ENCODE measurements around the gene CNTN4.

The CNTN4 gene

DNA sequence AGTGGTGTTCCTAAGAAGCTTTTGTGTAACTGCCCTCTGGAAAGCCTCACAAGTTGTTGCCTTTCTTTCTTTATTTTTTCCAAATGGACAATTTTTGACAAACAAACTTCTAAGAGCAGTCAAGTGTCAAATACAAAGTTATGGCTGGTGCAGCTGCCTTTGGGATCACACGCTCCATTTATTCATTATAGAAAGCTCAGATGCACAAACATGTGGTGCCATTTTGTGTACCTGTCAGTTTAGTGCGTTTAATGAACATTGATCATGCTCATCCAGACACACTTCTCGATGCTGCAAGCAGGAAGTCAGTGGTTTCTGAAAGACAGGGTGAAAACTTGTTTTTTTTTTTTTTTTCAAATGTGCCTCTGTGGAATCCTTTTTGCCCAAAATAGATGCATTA, 324.5 kb downstream of the CNTN4 start:
- no peak for DNase-seq

DNA sequence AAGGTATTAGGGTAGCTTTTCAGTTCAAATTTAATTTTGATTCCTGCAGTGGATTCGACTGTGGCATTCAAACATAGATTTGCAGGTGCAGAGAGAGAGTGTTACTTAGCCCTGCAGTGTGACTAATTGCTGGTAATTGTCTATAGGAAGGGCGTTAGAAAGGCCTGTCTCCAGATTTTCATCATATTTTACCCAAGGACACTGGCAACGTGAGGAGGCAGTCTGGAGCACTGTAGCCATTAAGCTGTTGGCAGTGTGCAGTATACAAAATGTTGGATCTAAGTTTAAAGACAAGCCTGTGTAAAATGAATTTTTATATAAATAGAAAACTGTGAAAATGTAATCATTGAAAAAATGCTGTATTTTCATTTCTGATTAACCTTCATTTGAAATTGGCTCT, 342.9 kb downstream of the CNTN4 start:
- no peak for DNase-seq

DNA sequence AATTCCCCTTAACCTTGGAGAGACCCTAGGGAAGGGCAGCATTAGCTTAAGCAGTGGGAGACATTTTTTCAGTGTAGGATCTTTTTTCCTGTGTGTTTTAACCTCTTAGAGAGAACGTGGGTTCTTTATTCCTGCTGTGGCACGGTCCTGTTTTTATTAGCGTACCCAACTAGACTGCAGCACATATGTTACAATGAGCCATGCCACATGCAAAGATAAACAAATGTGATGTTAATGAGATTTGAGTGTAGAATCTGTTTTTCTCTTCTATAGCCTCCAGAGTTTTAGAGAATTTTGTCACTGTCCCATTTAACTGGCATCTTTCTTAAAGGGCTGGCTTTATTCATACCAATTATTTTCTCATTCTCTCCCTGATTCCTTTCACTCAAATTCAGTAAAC, 347.5 kb downstream of the CNTN4 start:
- DNase-seq: no peak

DNA sequence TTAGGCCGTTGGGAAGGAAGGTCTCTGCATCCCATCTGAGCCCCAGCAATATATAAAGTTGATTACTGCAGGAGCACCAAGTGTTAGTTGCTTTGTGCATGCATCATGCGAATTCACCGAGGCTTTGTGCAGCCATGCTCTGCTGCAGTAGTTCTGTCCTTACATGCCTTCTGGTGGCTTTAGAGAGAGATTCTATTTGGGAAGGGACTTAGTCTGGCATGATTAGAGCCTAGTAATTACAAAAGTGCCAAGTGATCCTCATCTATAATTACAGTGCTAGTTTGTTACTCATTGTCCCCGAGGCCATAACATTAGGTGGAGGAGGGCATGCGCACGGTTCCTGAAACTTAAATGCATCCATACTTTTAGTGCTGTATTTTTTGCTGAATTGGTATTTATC, 353.6 kb downstream of the CNTN4 start:
- no peak for DNase-seq

DNA sequence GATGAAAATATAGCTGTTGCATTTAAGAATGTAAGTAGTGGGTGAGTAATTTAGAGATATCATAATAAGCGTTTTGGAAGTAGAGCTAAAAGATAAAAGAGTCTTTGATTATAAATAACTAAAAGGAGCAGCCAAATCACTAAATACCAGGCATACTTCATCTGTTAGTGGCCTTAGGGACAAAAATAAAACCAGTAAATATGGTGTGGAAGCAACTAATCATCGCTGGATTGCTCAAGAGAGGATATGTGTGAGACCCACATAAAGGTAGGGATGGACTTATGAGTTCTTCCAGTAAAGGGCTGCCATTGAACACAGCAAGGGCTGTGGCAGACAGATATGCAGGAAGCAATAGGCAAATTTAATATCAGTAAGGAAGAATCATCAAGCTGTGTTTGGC, 356.2 kb downstream of the CNTN4 start:
- DNase-seq: no peak

DNA sequence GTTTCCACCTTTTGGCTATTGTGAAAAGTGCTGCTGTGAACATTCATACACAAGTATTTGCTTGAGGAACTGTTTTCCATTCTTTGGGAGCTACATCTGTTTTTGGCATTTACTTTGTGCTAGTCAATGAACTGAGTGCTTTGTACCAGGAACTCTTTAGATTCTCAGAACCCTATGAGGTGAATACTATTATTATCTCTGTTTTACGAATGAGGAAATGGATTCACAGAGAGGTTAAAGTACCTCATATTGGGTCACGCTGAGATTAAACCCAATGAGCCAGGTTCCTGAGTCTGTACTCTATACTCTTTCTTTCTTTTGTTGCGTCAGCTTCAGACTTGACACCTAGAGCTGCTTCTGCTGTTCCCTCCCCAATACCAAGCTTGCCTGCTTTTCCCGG, 358.1 kb downstream of the CNTN4 start:
- no peak for DNase-seq

DNA sequence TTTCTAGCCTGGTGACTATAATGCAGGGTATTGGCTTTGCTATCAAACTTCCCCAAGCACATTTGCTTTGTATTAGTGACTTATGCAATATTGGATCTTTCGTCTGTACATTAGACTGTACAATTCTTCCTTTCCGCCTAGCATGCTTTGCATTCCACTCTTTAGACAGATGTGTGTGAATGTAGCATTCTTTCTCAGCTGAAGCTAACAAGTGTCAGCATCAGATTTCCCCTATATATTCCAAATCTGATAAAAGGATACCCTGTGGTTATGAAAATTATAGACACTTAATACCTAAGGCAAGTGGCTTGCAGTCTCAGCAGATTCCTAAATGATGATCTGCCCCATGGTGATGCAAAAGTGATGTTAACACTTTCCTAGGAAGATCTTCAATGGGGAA, 360.1 kb downstream of the CNTN4 start:
- no peak for DNase-seq

DNA sequence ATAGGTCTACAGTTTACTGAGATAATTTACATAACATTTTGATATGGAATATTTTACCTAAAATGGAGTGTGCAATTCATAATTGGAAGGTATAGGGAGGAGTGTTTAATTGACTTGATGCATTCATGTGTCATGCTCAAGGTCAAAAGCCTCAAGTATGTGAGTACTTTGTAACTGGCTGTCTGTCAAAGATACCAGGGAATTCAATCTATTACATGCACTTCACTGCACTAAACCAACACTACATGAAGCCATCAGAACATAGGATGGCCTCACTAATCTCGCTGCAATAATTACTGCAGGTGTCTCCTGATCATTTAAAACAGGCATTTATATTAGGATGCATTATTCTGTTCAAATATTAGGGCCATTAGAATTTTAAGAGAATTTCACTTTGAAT, 367.2 kb downstream of the CNTN4 start:
- no peak for DNase-seq

DNA sequence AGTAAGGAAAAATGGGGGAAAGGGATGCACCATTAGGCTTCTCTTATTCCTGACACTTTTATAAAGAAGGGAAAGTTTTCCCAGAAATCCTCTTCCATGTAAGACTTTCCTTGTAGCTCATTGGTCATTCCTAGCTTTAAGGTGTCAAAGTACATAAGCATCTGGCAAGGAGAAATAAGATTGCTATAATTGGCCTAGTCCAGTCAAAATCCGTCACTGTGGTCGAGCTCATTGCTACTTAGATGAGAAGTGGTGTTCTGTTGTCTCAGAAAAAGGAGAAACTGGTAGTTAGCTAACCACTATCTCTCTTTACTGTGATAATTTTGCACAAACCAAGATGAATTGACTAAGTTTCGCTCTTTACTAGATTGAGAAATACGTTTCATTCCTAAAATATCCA, 370.1 kb downstream of the CNTN4 start:
- DNase-seq: no peak

DNA sequence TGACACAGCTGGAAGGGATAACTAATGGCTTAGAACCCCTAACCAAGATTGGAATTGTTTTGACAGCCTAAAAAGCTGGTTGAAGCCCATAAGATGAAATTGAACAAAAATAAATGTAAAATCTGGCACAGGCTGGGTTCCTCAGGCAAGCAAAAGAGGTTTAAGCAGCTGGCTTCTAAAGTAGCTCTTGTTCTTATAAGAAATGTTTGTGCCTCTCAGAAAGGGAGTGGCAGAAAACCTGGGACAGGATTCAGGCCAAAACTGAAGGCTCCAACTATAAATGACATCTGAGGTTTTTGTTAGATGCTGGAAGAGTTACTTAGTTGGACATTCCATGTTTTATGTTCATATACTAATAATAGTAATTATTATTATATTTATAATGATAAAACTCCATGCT, 378.3 kb downstream of the CNTN4 start:
- DNase-seq: no peak

DNA sequence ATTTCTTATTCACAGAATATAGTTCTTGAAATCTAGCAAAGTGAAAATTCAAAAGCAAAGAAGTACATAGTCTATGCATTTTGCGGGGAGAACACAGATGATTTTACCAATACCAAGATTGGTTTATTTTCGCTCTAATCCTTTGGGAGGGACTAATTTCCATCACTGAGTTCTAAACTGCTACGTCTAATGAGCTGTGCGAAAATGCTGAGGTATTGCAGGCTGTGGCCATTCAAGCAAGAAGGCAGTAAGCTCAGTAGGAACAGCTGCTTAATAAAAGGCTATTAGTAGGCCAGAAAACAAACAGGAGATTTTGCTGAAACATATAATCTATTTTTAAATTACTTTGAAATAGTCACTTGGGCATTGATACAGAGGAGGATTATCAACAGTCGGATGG, 379.0 kb downstream of the CNTN4 start:
- DNase-seq: no peak

DNA sequence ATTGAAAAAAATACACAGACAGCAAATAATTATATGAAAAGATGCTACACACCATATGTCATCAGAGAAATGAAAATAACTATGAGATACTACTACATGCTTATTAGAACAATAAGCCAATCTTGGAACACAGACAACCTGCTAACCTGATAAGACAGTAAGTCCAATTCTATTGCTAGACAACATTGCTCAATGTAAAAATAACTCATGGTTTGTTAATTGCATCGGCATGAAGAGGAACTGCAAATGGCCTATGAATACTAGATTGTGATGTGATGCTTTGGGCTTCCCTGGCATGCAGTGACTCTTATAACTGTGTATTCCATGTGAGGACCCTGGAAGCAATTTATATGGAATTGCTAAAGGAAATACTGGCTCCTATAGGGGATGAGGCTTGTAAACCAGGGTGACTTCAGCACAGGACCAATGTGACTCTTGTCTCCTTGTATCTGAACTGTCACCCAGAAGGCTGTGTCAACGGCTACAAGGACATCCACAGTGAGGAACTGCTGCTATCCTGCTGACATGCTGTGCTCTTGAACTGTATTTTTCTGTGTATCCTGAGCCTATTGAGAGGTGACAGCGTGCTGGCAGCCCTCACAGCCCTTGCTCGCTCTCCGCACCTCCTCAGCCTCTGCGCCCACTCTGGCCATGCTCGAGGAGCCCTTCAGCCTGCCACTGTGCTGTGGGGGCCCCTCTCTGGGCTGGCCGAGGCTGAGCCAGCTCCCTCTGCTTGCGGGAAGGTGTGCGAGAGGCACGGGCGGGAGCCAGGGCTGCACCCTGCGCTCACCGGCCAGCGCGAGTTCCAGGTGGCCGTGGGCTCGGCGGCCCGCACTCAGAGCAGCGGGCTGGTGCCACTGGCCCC, 385.7 kb downstream of the CNTN4 start:
- no peak for DNase-seq

DNA sequence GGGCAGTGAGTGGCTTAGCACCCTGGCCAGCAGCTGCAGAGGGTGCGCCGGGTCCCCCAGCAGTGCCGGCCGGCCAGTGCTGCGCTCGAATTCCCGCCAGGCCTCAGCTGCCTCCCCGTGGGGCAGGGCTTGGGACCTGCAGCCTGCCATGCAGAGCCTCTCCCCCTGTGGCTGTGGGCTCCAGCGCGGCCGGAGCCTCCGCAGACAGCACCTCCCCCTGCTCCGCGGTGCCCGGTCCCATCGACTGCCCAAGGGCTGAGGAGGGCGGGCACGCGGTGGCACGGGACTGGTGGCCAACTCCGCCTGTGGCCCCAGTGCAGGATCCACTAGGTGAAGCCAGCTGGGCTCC, 386.3 kb downstream of the CNTN4 start:
- DNase-seq: no peak

DNA sequence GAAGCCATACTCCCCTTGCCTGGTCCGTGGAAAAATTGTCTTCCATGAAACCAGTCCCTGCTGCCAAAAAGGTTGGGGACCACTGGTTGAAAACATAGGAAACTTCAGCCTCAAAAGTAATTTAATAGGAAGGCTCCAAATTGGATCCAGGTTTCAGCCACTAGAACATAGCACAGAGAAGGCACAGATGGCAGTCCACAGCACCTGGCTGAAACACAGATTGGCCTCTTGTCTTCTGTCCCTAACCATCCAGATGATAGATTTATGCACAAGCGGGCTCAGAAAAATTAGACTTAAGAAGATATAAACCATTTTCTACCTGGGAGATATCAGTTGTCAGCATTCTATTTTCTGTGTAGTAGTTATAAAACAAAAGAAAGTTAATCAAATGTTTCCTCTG, 397.1 kb downstream of the CNTN4 start:
- no peak for DNase-seq

DNA sequence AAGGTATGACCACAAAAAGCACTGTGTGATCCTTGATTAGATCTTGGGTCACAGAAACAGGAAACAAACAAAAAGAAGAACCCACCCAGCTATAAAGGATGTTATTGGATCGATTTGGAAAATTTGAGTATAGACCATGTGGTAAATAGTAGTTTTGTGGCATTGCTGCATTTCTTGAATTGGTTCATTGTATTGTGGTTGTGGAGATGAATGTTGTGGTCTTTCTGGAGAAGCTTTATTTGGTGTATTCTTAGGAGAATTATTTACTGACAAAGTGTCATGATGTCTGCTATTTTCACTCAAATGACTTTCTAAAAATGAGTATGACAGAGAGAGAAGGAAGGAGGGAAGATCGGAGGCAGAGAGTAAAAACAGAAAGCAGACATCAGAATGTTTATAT, 406.2 kb downstream of the CNTN4 start:
- DNase-seq: no peak

DNA sequence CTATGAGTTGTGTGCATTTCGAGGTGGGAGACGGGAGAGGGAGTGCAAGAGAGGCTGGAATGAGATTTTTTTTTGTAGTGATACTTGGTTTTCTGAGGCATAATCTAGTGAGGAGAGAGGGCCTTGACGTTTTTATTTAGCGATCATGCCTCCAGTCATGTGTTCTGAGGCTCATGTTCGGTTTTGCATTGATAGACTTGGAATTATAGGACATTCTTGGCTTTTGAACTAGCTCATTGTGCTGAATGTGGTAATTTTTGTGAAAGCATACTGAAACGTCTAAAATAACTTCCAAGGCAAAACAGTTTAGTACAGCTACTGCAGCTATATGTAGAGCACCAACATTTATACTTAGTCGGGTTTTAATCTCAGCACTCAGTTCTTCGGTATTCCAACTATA, 408.1 kb downstream of the CNTN4 start:
- no peak for DNase-seq

DNA sequence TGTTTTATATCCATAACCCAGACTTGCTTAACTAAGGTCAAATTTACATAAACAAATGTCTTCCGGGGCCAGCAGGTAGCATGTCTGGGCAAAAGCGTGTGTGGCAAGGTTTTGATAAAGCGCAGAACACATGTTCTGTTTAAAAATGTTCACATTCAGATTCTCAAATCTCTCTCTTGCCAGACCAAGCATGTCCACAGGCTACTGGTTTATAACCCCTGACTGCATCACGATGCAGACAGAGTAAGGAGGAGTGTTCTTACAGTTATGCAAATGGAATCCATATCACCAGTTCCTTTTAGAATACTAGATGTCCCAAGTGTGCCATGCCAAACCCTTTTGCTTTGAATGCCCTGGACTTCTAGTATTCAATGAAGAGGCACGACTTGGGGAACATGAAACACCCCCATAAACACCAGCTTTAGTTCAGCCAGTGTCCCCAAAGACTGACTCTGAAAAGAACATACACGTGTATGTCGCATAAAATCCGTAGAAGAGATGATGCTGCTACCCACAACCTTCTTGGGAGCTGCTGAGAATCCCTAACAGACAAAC, 412.0 kb downstream of the CNTN4 start:
- no peak for DNase-seq

DNA sequence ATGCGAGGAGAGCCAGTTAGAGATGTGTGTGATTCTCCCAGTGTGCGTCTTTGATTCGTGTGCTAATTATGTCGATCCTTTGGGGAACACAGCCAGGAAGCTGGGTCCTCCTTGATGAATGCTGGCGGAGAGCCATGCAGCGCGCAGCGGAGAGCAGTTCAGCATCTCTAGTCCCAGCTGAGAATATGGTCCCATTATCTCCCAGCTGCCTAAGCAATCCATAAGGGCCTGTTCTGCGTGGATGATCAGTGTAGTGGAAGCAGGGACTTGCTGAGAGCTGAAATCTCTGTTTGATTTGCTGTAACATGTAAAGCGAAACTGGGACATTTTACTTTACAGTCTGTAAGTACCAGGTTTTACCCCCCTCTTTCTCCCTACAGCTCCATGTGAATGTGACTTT, 412.7 kb downstream of the CNTN4 start:
- no peak for DNase-seq

DNA sequence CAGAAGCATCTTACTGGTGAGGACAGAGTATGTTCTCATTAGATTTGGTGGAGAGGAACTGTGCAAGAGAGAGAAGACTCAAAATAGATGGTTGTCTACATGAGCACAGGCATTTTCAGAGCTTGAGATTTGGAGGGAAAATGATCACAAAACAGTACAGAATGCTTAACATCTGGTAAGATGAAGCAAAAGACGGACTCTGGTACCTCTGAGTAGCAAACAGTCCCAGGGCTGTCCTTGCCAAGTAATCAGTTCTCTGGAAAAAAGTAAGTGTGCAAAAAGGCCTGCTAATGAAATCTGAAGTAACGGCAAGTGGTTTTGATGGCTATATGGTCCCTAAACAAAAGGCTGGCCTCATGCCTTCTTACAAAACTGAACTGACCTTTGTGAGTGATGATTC, 414.2 kb downstream of the CNTN4 start:
- DNase-seq: no peak

DNA sequence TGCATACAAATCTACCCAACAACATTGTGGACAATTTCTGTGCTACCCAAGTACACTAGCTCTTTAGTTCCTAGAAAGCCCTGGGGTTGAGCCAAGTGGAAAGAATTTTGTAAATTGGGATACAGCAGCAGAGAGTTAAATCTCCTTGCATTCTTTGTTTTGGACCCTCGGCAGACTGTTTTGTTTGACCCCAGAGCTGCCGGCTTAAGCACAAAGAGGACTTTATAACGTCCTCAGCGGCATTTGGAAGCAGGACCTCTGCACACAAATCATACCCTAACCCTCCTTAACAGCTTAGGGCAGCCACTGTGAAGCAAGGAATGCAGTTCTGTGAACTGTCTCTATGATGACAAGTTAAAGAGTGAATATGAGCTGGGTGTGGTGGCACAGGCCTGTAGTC, 415.3 kb downstream of the CNTN4 start:
- DNase-seq: no peak

DNA sequence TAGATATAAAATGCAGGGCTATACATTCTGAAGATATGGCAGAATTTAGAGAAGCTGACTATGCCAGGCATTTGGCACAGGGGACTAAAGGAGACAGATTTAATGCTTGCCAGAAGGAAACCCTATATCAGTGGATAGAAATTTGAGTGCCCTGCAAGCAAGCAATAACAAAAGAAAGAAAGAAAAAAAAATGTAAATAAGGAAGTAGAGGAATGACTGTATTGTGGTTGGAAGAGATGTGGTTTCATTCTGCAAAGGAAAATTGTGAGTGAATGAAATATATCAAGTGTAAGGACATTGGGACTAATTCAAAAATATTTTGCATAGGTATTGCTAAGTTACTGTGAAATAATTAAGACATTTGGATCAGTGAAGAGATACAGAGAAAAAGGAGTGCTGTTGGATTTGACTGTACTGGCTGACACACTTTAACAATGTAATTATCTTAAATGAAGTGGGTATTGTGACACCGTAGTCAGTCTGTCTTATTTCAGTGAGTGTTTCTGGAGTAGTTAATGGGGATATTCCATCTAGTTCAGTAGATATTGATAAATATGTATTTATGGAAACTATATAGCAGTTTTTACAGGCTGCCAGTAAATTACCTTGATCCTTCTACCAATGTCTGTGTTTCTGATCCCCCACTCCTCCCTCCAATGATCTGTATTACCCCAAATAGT, 418.2 kb downstream of the CNTN4 start:
- DNase-seq: no peak

DNA sequence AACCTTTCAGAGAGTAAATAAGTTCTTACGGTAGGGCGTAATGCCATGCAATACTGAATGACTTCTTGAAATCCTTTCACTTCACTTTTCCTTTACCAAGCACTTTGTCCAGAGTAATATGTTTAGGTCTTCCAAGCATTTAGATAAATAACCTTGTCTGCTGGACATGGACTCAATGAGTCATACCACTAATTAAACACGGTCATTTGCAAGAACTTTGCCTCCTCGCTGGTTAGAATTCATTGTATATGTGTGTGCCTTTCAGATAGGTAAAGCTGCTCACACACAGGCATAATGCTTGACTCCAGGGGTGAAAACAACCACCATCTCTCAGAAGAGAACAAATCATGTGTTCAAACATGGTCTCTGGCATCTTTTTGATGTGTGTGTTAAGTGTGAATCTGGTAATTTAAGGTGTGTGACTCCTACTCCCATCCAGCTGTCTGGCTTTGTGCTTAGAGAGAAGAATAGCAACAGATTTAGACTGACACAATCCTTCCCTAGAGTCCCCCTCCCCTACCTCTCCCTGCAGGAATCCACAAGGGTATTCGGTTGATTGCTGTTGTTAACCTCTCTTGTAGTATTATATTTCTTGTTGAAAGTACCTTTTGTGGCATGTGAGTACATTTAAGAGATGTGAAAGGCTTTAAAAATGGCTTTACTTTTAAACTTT, 419.0 kb downstream of the CNTN4 start:
- no peak for DNase-seq

DNA sequence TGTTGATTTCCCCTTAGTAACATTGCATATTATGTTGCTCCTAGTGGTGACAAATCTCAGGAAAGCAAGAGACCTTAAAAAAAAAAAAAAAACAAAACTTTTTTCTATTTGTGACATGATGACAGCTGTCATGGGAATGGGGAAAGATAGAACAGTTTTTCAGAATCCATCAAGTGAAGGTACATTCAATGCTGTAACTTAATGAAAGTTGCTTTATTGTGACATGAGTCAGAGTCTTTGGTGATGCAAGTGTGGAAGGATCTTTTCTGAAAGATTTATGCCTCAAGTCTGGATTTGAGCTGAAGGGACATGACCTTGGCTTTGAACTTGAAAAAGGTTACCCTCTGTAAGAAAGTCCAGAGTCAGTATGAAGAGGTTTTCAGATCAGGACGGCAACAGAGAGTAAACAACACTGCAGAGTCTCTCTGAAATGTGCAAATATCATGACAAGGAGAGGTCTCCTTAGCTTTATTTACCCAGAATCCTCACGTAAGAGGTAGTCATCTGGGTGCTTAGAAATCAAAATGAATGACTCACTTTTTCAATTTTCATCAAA, 424.7 kb downstream of the CNTN4 start:
- DNase-seq: no peak

DNA sequence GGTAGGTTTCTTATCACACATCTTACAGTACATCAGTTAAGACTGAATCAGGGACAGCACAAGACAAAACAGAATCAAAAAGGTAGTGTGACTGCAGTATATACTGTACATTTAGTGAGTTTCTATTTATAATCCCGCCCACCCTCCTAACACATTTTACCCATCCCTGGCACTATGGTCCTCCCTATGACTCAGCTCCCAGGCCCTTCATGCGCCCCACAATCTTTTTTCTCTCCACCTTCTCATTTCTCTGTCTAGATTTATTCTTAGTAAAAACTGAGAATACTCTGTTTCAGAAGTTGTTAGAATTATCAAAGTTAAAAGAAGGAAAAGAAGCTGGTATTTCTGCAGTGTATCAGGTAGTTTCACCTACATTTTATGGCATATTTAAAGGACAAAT, 427.3 kb downstream of the CNTN4 start:
- no peak for DNase-seq

All from stimulated activated CD4-positive, alpha-beta T cell treated with anti-CD3 and anti-CD28 coated beads, Interleukin-1b, Interleukin-23, amount 100 ng/mL, for 48 hours (primary cell).